Osteoblast (primary cell): ENCODE results near the gene CCR3. TPM values are rescaled to one million over a fixed set of nuclear protein-coding genes. Genes with fewer than 3 reads are reported as not detected.

Source experiments
- DNase-seq: peaks from one replicate; pipeline ENCODE4 v3.0.0; 2011; ENCODE audit warnings: low spot score, mixed read lengths; ENCODE audit not compliant: insufficient read length; ENCODE audit errors: missing footprints
- H2AFZ ChIP-seq: 2 replicates; pipeline ENCODE4 v1.6.0; 2011; ENCODE audit warnings: mild to moderate bottlenecking, low read length
- H3K27ac ChIP-seq: 2 replicates; pipeline ENCODE4 v1.5.1; 2011; ENCODE audit warnings: mild to moderate bottlenecking, low read depth, low read length, moderate library complexity
- H3K27me3 ChIP-seq: 2 replicates; pipeline ENCODE4 v1.6.0; 2012; ENCODE audit warnings: mild to moderate bottlenecking, control low read depth, inconsistent platforms, low read length, moderate library complexity; ENCODE audit not compliant: insufficient read depth
- H3K36me3 ChIP-seq: 2 replicates; pipeline ENCODE4 v1.5.1; 2011; ENCODE audit warnings: mild to moderate bottlenecking, low read length, control low read depth, moderate library complexity; ENCODE audit not compliant: insufficient read depth
- H3K4me1 ChIP-seq: 2 replicates; pipeline ENCODE4 v1.5.1; 2011; ENCODE audit warnings: mild to moderate bottlenecking, low read length, control low read depth, moderate library complexity; ENCODE audit not compliant: insufficient read depth
- H3K4me2 ChIP-seq: 2 replicates; pipeline ENCODE4 v1.6.0; 2011; ENCODE audit warnings: mild to moderate bottlenecking, low read length; ENCODE audit not compliant: insufficient read depth
- H3K4me3 ChIP-seq: fragments of 200-600 bp; sonication (generic); 3 replicates; pipeline ENCODE4 v1.5.1; 2012; ENCODE audit warnings: mild to moderate bottlenecking, low read length, inconsistent platforms; ENCODE audit not compliant: insufficient read depth
- H3K79me2 ChIP-seq: 2 replicates; pipeline ENCODE4 v1.6.0; 2012; ENCODE audit warnings: mild to moderate bottlenecking, low read length, control low read depth, inconsistent platforms; ENCODE audit not compliant: insufficient read depth
- H3K9me3 ChIP-seq: 2 replicates; pipeline ENCODE4 v1.5.1; 2011; ENCODE audit warnings: low read depth, low read length, control low read depth
- H4K20me1 ChIP-seq: 2 replicates; pipeline ENCODE4 v1.6.0; 2012; ENCODE audit warnings: mild to moderate bottlenecking, low read length, control low read depth; ENCODE audit not compliant: insufficient read depth
- CTCF ChIP-seq: IDR thresholded peaks from 2 replicates; pipeline ENCODE4 v1.5.1; 2011; ENCODE audit warnings: mild to moderate bottlenecking, low read depth, low read length, moderate library complexity; ENCODE audit errors: extremely low read depth
- total RNA-seq: library from RNA; depleted of rRNA; stranded (reverse); fragments of >200 nt; gene quantifications from 2 replicates; pipeline ENCODE4 v1.2.3, GENCODE V29; 2012

CCR3 gene
- total RNA-seq, 1 donor = not detected

DNA sequence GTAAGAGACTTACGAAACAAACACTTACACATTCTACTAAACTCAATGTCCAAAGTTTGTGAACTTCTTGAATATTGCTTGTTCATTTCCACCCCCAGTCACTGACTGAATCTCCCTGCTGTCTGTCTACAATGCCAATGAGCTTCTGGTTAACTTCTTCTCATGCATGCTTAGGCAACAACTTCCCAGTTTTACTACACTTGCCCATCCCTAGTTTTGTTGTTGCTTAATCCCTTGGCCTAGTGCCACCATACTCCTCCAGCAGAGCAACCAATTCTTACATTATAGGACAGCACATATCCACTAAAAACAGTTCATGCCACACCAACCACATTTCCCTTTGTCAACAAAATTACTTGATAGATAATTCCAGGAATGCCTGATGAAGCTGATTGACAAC, 70.7 kb downstream of the CCR3 start:
- DNase-seq = no peak
- no peak for TF ChIP-seq CTCF
- Histone ChIP-seq H3K36me3 (no peaks in the 10 kb centered on the region), H3K27ac (no peak overlapping the region), H3K4me1 (no peaks in the 10 kb centered on the region), H3K9me3 (no peaks in the 10 kb centered on the region), H3K79me2 (no peaks in the 10 kb centered on the region), H3K27me3 (peaks cover 12% of the 10 kb centered on the region), H3K4me2 (no peak overlapping the region), H2AFZ (no peak overlapping the region), H3K4me3 (no peak overlapping the region), H4K20me1 (no peaks in the 10 kb centered on the region)

GRCh38 chr3:46314517-46314916, 72.3 kb downstream of the CCR3 start:
- no peaks in the 10 kb centered on the region for H3K36me3 ChIP-seq
- no peaks in the 10 kb centered on the region for H3K4me1 ChIP-seq
- H3K27me3 ChIP-seq = peaks cover 12% of the 10 kb centered on the region
- no peak overlapping the region for H3K4me2 ChIP-seq
- no peaks in the 10 kb centered on the region for H3K79me2 ChIP-seq
- no peaks in the 10 kb centered on the region for H4K20me1 ChIP-seq
- H3K4me3 ChIP-seq = no peak overlapping the region
- no peaks in the 10 kb centered on the region for H3K9me3 ChIP-seq
- no peak for DNase-seq
- H3K27ac ChIP-seq = no peak overlapping the region
- no peak for TF ChIP-seq CTCF
- no peak overlapping the region for H2AFZ ChIP-seq

GRCh38 chr3:46316206-46316605, 73.9 kb downstream of the CCR3 start:
- Histone ChIP-seq H3K4me3 (no peak overlapping the region), H3K36me3 (no peaks in the 10 kb centered on the region), H3K4me1 (no peaks in the 10 kb centered on the region), H3K9me3 (no peaks in the 10 kb centered on the region), H4K20me1 (no peaks in the 10 kb centered on the region), H3K27ac (no peak overlapping the region), H3K4me2 (no peak overlapping the region), H3K79me2 (no peaks in the 10 kb centered on the region), H3K27me3 (peaks cover 12% of the 10 kb centered on the region), H2AFZ (no peak overlapping the region)
- no peak for DNase-seq
- no peak for TF ChIP-seq CTCF

Other genes with a start within 250 kb of the CCR3 start
- gene FYCO1, start 246.6 kb upstream of the CCR3 start, total RNA-seq = 22.7 and 25.0 TPM in 2 replicates
- gene XCR1, start 215.0 kb upstream of the CCR3 start, total RNA-seq = not detected in 2 replicates
- gene CCR1, start 34.1 kb upstream of the CCR3 start, total RNA-seq = 0.59 and 1.1 TPM in 2 replicates
- not detected in 2 replicates for gene CCR2, start 111.7 kb downstream of the CCR3 start, total RNA-seq
- not detected in 2 replicates for gene CCR5, start 128.5 kb downstream of the CCR3 start, total RNA-seq
- 0.72 and 0.88 TPM in 2 replicates for gene CCRL2, start 164.8 kb downstream of the CCR3 start, total RNA-seq
- 0.59 and 0.72 TPM in 2 replicates for gene LTF, start 222.4 kb downstream of the CCR3 start, total RNA-seq